Fibroblast of skin of abdomen (primary cell): ENCODE measurements around the gene SSTR3.
A peak's percentile ranks its signal among the peaks of the same experiment; 100 is the strongest.
"Not testable (repeated sequence)": the region's sequence is repeated elsewhere in the genome, so short reads cannot be mapped to it uniquely, and the experiment has no call there.

Source experiments
- DNase-seq: peaks from one replicate; pipeline ENCODE4 v3.0.0-alpha.2; 2013

Gene SSTR3

DNA sequence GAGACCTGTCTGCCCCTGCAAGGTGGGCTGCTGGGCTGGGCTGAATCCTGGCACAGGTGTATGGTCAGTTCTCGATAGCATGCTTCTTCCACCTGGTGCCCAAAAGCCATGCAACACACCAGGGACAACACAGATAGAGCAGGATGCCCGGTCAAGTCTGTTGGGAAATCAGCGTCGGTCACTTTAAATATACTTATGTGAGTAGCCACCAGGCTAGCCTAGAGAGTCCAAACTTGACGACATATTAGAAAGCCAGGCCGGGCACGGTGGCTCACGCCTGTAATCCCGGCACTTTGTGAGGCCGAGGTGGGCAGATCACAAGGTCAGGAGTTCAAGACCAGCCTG is 33.2 kb downstream of the SSTR3 start:
- DNase-seq = no peak

DNA sequence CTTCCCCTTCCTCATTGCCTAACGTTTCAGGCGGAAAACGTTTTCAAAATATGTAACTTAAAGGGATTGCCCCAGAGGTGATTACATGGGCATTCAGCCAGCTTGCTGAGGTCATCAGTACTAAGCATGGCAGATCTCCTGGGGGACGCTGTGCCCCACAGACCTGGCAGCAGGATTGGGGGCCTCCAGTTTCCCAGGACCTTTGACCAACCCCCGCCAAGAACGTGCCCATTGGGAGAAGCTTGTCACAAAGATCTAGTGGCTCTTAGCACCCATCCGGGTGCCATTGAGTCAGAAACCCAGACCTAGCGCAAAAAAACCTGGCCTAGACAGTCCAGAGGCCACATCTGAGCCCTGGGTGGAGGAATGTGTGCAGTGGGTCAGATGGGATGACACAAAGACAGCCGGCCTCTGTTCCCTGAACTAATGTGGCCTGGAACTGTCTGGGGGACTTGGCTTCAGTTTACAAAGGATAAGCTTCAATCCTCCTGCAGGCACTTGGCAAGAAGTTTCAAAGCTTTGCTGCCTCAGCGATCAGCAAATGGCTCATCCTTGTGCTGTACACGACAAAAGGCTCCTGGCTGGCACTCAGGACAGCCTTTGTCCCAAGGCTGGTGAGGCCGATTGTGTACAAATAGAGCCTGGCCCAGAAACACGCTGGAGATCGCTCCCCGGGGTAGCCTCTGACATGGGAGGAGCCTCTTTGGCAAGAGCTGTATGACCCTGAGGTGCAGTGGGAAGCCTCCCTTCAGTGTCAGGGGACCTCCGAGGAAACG is 33.7 kb downstream of the SSTR3 start:
- DNase-seq = no peak

DNA sequence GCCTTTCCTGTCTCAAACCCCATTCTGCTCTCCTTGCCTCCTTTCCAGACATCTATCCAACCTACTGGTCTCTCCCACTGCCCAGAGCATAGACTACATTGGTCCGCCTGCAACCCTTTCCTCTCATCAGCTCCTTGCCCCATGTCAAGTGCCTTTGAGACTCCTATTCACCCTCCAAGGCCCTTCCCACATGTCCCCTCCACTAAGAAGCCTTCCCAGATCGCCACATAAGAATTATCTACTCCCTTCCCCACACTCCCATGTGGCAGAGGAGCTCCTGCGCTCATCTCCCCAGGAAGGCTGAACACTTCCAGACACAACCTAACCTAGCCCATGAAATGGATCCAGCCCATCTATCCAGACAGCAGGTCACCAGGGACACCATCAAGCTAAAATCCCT is 34.5 kb downstream of the SSTR3 start:
- no peak for DNase-seq

DNA sequence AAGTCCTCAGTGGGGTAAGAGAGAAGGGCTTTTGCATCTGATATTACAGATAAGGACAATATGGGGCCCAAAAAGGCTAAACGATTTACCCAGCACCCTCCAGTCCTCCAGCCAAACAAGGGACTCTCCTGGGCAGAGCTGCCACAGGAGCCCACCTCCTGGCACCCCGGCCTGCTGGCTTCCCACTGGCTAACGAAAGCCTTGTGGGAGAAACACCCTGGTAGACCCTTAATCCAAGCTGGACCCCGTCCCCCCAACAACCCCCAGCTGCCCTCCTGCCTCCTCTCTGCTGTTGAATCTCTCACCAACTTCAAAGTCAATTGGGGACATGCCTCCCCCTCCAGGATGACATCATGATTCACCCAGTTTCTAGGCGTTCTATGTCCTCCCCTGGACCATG is 35.1 kb downstream of the SSTR3 start:
- DNase-seq = no peak

DNA sequence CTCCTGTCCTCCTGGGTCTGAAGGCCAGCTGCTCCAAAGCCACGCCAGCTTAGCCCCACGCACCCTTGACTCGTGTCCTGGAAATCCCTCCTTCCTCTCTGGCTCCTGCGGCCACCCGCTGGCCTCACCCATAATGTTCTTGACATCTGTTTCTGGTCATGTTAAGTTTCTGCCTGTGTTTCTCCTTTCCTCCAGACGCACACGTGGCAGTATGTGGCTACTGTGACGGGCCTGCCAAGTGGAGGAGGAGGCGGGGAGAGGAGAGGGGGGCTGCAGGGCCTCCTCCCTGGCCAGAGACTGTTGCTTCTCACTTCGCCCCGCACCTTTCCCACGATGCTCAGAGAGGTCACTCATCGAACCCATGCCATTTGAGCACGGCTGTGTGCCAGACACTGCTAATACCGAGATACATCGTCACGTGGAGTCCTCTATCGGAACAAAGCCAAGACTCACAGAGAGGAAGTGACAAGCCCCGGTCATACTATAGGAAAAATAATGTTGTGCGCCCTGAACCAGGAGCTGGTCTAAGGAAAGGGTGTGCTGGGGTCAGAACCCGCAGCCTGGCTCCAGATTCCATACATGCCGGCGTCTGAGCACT is 35.7 kb downstream of the SSTR3 start:
- DNase-seq = peak; percentile 92

DNA sequence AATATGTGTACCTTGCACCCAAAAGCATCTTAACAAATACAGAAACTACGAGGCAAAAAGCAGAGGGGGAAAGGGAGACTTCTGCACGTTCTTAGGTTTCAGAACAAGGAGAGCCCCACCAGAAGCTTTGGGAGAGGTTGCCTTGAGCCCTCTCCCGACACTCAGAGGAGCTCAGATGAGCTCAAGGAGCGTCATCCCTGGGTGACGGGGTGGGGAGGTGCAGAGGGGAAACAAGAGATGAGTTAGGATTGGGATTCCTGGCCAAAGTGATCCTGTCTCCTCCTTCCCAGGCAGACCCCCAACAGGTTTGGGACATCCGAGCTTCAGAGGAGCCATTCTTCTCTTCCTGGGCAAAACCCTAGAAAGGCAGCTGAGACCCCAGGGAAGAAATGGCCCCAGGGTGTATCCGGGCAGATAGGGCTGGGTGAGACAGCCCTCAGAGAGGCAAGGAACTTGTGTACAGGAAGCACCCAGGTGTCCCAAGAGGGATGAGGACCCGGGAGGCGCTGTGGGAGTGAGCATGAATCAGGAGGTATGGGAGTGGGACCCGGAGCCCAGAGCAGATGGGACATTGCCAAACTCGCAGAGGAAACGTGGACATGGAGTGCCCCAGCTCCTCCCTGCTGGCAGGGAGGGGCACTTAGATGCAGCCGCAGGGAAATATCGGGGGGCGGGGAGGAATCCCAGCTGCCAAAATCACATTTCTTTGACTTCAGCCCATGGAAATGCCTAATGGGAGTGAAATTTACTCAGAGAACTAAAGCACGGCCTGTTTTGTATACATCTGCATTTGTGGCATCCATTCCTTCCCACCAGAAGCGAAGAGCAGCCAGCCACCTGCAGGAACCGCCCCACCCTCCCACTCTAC is 36.6 kb downstream of the SSTR3 start:
- DNase-seq = no peak

DNA sequence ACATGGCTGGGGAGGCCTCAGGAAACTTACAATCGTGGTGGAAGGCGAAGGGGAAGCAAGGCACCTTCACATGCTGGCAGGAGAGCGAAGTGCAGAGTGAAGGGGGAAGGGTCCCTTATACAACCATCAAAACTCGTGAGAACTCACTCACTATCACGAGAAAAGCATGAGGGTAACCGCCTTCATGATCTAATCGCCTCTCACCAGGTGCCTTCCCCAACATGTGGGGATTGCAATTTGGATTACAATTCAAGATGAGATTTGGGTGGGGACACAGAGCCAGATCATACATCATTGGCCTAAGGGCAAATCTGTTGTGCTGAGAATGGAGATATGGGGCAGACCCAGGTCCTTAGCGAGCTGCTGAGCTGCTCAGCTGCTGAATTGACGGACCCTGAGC is 37.3 kb downstream of the SSTR3 start:
- no peak for DNase-seq

DNA sequence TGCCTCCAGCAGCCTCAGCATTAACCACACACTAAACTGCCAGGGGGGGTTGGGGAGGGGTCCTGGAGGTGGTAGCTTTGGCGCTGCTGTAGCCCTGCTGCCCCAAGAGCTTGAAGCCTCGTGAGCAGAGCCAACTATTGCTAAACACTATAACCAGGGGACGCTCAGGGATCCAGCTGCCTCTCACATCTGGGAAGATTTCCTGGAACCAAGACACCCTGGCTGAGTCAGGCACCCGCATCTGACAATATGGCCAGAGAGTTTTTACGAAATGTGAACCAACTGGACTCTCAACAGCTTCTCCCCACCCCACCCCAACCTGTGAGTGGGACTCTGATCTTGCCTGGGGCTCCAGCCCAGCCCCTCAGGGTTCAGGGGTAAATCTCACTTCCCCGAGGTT is 38.6 kb downstream of the SSTR3 start:
- peak; percentile 47 for DNase-seq

DNA sequence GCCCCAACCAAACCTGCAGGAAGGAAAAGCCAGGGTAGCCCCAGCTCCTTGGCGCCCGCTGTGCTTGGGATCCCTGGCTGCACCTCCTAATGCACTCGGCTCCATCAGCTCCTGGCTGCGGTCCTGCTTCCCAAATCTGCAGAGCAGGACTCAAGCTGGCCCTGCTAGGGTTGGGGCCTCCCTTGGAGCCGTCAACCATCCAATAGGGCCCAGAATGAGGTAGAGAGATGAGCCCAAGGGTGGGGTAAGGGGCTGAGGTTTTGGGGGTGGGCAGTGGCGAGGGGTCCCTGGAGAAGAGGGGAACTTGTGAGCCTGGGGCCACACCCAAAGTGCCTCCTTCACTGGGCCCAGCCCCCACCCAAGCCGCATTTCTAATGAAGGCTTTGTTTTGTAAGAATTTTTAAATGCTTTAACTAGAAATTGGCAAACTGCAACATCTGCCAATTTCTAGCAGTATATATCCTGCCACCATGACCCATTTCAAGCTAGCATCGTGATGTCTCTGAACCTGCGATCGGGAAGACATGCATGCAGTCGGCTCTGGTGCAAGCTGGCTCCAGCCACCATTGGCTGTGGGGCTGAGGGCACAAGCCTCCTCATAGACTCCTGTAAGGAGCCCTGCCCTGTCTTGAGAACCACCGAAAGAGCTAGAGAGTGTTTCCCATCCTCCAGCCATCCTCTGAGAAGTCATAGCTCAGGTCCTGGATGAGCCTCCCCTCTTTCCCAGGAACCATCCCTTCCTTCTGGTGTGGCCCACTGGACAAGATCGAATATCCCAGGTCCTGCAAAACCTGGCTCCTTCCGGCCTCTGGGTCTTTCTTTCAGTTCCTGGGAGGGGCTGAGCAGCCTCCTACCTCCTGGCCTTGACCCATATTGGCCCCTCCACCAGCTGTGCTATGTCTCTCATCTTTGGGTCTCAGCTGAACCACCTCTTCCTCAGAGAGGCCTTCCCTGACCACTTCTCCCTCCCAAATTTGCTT is 39.7 kb downstream of the SSTR3 start:
- no peak for DNase-seq

DNA sequence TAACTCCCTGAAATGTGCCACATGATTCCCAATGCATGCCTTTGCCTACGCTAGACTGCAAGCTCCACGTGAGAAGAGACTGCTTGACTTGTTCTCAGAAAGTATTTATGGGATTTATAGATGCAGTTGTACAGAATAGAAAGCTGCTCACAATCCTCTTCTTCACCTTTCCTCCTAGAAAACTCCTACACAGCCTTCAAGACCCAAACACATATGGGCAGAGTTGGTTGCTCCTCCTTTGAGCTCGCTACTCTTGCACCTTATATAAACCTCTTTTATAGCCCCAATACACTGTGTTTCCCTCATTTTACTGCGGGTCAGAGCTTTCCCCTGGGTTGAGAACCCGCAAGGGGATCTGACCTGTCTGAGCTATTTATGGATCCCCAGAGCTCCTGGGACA is 40.6 kb downstream of the SSTR3 start:
- no peak for DNase-seq

DNA sequence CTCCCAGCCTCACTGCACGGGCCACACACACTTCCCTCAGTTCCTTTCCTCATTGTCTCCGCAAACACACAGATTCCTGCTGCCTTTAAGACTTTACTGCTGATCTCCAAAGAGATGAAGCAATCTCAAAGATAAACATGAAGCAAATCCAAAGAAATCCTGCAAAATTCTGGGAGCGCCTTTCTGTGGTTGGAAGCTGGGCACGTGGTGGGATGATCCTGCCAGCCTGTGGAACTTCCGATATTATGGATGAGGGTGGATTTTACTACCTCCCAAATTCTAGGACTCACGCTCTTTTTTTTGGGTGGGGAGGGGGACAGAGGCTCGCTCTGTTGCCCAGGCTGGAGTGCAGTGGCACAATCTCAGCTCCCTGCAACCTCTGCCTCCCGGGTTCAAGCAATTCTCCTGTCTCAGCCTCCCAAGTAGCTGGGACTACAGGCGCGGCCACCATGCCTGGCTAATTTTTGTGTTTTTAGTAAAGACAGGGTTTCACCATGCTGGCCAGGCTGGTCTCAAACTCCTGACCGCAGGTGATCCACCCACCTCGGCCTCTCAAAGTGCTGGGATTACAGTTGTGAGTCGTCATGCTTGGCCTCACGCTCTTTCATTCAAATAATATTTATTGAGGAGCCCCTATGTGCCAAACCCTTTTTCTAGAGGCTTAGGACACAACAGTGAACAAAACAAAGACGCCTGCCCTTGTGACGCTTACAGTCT is 41.4 kb downstream of the SSTR3 start:
- not testable (repeated sequence) for DNase-seq

DNA sequence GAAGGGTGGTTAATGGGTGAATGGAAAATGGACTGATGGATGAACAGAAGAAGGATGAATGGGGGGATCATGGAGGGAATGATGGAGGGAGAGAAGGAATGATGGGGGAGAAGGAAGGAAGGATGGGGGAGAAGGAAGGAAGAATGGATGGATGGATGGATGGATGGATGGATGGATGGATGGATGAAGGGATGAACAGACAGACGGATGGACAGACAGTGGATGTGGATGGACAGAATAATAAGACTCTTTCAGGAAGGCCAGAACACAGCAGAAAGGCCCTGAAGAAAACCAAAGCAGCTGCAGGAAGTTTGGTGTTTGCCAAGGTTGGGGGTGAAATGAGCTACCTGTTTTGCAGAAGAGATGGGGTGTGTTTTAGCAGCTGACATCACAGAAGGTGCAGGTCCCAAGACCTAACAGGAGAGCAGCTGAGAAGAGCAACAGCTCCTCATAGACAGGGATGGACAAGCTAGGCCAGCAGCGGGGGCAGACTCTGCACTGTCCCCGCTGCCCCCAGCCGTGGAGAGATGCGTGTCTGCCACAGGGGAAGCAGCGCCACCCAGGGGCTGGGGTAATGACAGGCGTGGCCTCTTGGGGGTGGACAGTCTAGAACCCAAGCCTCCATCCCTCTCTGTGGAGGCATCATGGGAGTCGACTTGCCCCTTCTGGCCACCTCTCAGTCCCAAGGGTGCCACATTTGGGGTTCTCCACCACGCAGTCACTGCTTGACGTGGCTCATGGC is 42.2 kb downstream of the SSTR3 start:
- DNase-seq = no peak

DNA sequence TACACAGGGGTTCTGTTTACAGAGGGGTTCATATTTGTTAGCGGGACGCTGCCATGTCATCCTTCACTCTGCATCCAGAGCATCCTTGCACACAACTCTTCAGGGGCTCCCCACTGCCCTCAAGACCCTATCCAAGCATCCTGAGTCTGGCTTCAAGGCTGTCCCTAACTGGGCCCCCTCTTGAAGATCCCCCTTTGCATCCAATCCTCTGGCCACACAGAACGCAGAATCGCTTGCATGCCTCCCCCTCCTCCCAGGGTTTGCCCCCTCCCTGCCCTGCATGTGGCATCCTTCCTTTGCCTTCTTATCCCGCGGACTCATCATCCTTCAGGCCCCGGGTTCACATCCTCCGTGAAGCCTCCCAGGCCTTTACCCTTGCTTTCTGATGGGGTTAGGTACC is 42.9 kb downstream of the SSTR3 start:
- no peak for DNase-seq

DNA sequence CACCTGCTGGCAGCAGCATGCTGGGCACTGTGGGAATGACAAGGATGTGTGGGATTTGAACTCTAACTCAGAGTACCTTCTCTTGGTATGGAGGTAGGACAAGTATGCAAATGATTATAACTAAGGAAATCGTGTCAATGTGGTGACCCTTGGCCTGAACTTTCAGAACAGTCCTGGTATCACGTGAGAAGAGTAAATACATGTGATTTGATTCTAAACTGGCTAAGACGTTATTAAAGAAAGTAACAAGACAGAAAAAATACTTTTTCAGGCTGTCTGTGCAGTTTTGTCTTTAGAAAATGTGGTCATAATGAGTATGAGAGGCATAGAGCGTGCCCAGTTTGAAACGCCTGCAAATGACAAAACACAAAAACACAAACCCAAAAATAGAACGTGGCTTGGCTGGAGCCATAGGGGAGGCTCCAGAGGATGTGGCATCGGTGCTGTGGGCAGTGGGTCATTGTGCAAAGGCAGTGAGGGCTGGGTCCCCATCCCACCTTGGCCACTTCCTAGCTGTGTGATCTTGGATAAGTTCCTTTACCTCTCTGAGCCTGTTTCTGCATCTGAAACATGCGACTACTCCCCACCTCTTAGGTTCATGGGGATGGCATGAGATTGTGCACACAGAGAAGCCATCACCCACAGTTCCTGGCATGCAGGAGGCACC is 44.2 kb downstream of the SSTR3 start:
- no peak for DNase-seq

DNA sequence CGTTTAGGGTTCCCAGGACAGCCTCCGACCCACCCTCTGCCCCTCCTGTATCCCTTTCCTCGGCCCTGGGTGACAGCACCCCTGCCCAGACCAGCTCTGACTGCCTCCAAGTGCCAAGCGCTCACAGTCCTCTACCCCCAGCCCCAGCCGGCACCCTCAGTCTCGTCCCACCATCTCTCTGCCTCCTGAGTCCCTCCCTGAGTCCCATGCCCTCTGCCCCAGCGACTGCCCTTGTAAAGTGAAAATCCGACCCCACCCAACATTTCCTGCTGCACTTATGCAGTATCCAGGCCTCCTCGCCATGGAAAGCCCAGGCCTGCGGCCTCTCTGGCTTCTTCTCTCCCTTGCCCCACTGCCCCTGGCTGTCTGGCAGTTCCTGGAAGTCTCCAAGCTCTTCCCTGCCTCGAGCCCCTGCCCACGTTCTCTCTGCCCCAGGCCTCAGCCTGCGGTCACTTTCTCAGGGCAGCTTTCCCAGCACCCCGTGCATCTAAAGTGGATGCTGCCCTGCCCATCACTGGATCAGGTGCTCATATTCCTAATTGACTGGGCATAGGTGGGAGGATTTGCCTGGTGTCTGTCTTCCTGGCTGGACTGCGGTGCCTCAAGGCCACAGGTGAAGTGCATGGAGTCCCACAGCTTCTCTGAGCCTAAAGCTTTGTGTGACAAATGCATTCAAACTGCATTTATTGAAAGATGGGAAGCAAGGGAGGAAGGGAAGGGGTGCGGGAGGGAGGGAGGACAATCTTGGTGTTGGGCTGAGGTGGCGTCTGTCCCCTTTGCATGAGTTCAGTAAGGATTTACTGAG is 44.9 kb downstream of the SSTR3 start:
- no peak for DNase-seq

DNA sequence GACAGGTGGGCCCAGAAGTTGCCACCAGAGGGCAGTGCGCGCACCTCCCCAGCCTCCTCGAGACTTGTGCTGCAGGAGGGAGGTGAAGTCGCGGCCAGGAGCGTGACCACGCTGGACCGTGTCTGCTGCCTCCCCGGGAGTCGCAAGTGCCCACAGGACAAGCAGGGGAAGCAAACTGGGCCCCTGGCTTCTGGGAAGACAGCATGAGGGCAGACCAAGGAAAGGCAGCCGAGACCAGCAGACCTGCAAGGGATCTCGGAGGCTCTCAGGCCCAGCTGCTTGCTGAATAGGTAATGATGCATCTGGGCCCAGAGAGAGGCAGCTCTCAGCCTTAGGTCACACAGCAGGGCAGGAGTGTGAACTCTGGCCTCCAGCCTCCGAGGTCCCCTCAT is 45.6 kb downstream of the SSTR3 start:
- peak; percentile 65 for DNase-seq

DNA sequence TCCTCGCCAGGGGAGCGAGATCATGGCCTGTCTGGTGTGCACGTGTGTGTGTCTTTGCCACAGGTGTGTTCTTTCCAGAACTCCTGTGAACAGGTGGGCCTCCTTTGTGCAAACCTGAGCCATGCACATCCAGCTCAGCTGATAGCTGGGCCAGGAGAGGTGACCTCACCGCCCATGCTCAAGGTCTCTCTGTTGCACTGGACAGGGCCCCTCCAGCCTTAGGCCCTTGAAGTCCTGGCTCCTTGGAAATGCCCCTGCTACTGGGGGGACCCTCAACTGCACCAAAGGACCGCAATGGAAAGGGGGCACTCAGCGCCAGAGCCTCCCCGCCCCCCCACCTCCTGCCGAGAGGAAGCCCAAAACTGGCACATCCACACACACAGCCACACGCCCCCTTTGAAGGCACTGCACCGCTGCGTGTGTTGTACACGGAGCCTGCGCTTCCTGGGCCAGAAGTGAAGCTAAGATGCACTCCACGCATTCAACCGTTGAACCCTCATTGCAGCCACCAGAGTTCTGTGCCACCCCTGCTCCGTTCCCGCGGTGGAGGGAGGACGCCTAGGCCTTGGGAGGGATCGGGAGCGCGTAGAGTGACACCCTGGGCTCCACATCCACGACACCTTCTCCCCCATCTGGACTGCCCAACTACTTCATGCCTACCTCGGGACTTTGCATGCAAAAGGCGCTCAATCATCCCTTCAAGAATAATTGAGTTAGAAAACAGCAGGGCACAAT is 46.2 kb downstream of the SSTR3 start:
- no peak for DNase-seq

DNA sequence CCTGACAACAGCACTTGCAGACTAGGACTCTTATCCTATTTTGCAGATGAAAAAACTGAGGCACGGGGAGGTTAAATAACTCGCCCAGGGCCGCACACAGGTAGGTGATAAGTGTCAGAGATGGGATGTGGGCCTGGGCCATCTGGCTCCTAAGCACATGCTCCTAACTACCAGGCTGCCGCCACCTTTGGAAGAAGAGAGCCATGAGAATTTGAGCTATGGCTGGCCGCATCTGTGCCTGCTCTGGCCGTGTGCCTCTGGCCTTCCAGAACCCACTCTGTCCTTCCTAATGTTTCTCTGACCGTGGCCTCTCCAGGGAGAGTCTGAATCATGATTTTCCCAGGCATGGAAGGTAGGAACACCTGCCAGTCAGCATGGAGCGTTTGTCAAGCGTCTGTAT is 47.2 kb downstream of the SSTR3 start:
- no peak for DNase-seq

DNA sequence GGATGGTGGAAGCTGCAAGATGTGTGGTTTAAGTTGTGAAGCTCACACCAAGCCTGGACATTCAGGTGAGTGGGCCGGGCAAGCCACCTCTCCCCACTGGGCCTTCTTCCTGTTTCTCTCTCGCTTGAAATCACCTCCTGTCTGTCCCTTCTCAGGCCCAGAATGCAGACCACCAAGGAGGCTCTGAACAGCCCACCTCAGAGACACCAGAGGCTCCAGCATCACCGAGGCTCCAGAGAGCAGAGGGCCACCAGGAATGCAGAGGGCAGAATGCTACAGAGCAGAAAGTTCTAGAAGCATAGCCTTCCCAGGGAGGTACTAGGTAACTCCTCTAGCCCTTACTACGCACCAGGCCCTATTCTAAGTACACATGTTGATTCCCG is 47.8 kb downstream of the SSTR3 start:
- no peak for DNase-seq
